ENCODE results near the gene TEX19. TPM values are rescaled to one million over a fixed set of nuclear protein-coding genes. Genes with fewer than 3 reads are reported as not detected.

TEX19 gene
- total and polyA plus RNA-seq, 4 donors = 0.03 TPM; not detected in 3

- Histone ChIP-seq H3K9ac (ENCODE audit: insufficient read depth in 1 of 2, low read length in 2 of 2) (no peak overlapping the region), H3K9me3 (ENCODE audit: control insufficient read depth in 4 of 4, insufficient read depth in 3 of 4, low read length in 3 of 4) (no peaks in the 10 kb centered on the region), H3K27ac (ENCODE audit: low read depth in 1 of 2, low read length in 1 of 2) (no peak overlapping the region), H3K27me3 (ENCODE audit: control insufficient read depth in 3 of 3, insufficient read depth in 3 of 3, low read length in 2 of 3) (peaks cover 0 to 17% (median 4%) of the 10 kb centered on the region in 3 donors), H3K4me1 (ENCODE audit: control insufficient read depth in 5 of 5, insufficient read depth in 5 of 5, low read length in 5 of 5) (peaks cover 0 to 20% (median 9%) of the 10 kb centered on the region in 5 donors), H3K36me3 (ENCODE audit: control insufficient read depth in 4 of 4, insufficient read depth in 4 of 4, low read length in 4 of 4) (peaks cover 0 to 6% (median 0%) of the 10 kb centered on the region in 4 donors), H3K4me3 (no peak overlapping the region)
- DNase-seq (no peak), ATAC-seq (ENCODE audit: insufficient read depth, low FRiP score) (no peak)
- 72 to 82% methylated on average over 15 to 16 of the region's 16 CpGs for WGBS, 2 donors
- TF ChIP-seq CTCF (IDR thresholded peaks at IDR 0.05; ENCODE audit: control extremely low read depth, extremely low read depth) = no peak
Measured at GRCh38 chr17:82327757-82328140, 31.3 kb upstream of the TEX19 start.

- ATAC-seq (ENCODE audit: insufficient read depth, low FRiP score) (no peak), DNase-seq (no peak)
- H3K9ac ChIP-seq (ENCODE audit: insufficient read depth in 1 of 2, low read length in 2 of 2) = no peak overlapping the region
- H3K4me1 ChIP-seq (ENCODE audit: control insufficient read depth in 5 of 5, insufficient read depth in 5 of 5, low read length in 5 of 5) = peaks cover 0 to 26% (median 14%) of the 10 kb centered on the region in 5 donors
- H3K36me3 ChIP-seq (ENCODE audit: control insufficient read depth in 4 of 4, insufficient read depth in 4 of 4, low read length in 4 of 4) = peaks cover 0 to 6% (median 0%) of the 10 kb centered on the region in 4 donors
- no peak overlapping the region for H3K27ac ChIP-seq (ENCODE audit: low read depth in 1 of 2, low read length in 1 of 2)
- H3K27me3 ChIP-seq (ENCODE audit: control insufficient read depth in 3 of 3, insufficient read depth in 3 of 3, low read length in 2 of 3) = peaks cover 0 to 21% (median 4%) of the 10 kb centered on the region in 3 donors
- no peak overlapping the region for H3K4me3 ChIP-seq
- H3K9me3 ChIP-seq (ENCODE audit: control insufficient read depth in 4 of 4, insufficient read depth in 3 of 4, low read length in 3 of 4) = no peaks in the 10 kb centered on the region
- 81 to 85% methylated on average over 27 to 28 of the region's 28 CpGs for WGBS, 2 donors
- TF ChIP-seq CTCF (IDR thresholded peaks at IDR 0.05; ENCODE audit: control extremely low read depth, extremely low read depth) = no peak
Measured at GRCh38 chr17:82328141-82328993, 30.7 kb upstream of the TEX19 start.

GRCh38 chr17:82328994-82329507 is 30.0 kb upstream of the TEX19 start:
- no peak overlapping the region for H3K9ac ChIP-seq (ENCODE audit: insufficient read depth in 1 of 2, low read length in 2 of 2)
- H3K4me3 ChIP-seq = no peak overlapping the region
- WGBS, 2 donors = 90 to 92% methylated on average over 15 of the region's 15 CpGs
- peaks cover 0 to 4% (median 0%) of the 10 kb centered on the region in 4 donors for H3K36me3 ChIP-seq (ENCODE audit: control insufficient read depth in 4 of 4, insufficient read depth in 4 of 4, low read length in 4 of 4)
- H3K9me3 ChIP-seq (ENCODE audit: control insufficient read depth in 4 of 4, insufficient read depth in 3 of 4, low read length in 3 of 4) = no peaks in the 10 kb centered on the region
- DNase-seq (no peak), ATAC-seq (ENCODE audit: insufficient read depth, low FRiP score) (no peak)
- peaks cover 0 to 29% (median 15%) of the 10 kb centered on the region in 5 donors for H3K4me1 ChIP-seq (ENCODE audit: control insufficient read depth in 5 of 5, insufficient read depth in 5 of 5, low read length in 5 of 5)
- H3K27me3 ChIP-seq (ENCODE audit: control insufficient read depth in 3 of 3, insufficient read depth in 3 of 3, low read length in 2 of 3) = peaks cover 0 to 18% (median 4%) of the 10 kb centered on the region in 3 donors
- TF ChIP-seq CTCF (IDR thresholded peaks at IDR 0.05; ENCODE audit: control extremely low read depth, extremely low read depth) = no peak
- no peak overlapping the region for H3K27ac ChIP-seq (ENCODE audit: low read depth in 1 of 2, low read length in 1 of 2)

Measured in lung (tissue), 12 donors.